GM19452 (cell line): ENCODE results near the gene ZNF407.

Experiments
- ATAC-seq: cut with Tn5 transposase; IDR thresholded peaks from one replicate; pipeline ENCODE4 v1.9.1; 2021; ENCODE audit not compliant: unreplicated experiment

ZNF407 gene

GRCh38 chr18:74820160-74820780 is 222.6 kb downstream of the ZNF407 start:
- ATAC-seq: no peak

DNA sequence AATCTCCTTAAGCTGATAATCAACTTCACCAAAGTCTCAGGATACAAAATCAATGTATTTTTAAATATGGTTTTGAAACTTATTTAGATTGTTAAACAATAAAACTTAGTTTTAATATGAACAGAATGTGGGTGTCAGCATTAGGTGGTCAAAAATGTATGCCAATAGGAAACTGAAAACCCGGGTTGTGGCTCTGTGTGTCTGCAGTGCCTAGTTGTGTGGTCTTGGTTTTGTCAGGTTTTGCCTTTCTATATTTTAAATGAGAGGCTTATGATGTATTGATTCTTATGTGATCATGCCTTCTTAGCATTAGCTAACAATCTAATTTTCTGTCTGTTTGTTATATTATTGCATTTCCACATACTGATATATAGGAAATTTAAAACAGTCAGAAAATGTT is 227.8 kb downstream of the ZNF407 start:
- ATAC-seq: no peak

GRCh38 chr18:74826572-74826971 is 228.9 kb downstream of the ZNF407 start:
- no peak for ATAC-seq

DNA sequence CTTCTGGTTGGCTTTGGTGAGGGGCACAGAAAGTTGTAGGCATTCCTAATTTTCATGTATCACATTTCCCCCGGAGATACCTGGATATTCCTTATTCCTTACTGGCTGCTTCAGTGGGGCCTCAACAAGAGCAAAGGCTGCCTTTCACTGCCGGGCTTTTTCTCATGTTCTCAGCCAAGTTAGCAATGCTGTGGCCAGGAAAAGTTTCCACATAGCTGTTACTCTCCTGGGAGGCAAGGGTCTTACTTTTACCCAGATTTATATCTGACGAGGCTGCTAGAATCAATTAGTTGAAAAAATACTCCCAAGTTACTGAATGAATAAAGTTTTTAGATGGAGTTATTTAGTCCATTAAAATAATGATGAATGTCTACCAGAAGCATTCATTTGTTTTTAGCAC is 230.5 kb downstream of the ZNF407 start:
- ATAC-seq: no peak

GRCh38 chr18:74831571-74832250 is 234.0 kb downstream of the ZNF407 start:
- no peak for ATAC-seq

- no peak for ATAC-seq
These were observed 234.7 kb downstream of the ZNF407 start for GRCh38 chr18:74832381-74832780.

DNA sequence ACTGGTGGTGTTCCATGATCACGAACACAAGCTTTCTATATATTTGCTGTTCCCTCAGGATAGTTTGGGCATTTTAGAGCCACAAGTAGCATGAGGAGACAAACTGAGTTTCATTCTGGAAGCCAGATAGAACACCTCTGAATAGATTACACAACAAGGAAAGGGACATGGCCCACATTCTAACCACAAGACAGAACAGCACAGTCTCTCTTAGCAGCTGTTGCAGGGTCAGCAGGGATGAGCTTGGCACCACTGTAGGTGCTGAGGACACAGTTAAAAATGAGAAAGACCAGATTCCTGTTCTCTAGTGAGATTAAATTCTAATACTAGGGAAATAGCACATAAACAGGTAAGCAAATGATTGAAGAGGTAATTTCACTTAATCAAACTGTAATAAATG is 235.3 kb downstream of the ZNF407 start:
- ATAC-seq: no peak

- no peak for ATAC-seq
These were observed 237.0 kb downstream of the ZNF407 start for GRCh38 chr18:74834424-74835309.

- no peak for ATAC-seq
These were observed 238.8 kb downstream of the ZNF407 start for GRCh38 chr18:74836296-74837139.

GRCh38 chr18:74840492-74841167 is 243.0 kb downstream of the ZNF407 start:
- ATAC-seq: no peak

- no peak for ATAC-seq
These were observed 243.6 kb downstream of the ZNF407 start for GRCh38 chr18:74841248-74841647.

- ATAC-seq: no peak
These were observed 251.6 kb downstream of the ZNF407 start for GRCh38 chr18:74849301-74849700.

DNA sequence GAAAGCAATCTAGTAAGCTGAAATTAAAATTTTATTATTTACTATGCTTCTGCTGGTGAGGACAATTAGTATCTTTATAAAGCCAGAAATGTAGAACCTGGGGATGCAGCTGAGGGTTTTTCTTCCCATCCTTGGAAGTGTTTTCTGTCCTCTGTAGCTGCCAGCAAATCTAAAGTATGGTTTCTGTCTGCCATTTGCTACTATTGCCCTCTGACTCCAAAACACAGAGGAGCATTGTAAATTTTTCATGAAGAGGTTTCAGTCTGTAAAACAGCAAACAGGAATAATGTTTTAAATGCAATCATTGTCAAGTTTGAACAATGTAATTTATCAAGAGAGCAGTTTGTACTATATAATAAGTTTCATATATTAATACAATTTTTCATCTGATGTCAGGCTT is 258.8 kb downstream of the ZNF407 start:
- ATAC-seq: no peak

GRCh38 chr18:74856928-74857327 is 259.3 kb downstream of the ZNF407 start:
- no peak for ATAC-seq

GRCh38 chr18:74857901-74858300 is 260.2 kb downstream of the ZNF407 start:
- ATAC-seq: no peak

DNA sequence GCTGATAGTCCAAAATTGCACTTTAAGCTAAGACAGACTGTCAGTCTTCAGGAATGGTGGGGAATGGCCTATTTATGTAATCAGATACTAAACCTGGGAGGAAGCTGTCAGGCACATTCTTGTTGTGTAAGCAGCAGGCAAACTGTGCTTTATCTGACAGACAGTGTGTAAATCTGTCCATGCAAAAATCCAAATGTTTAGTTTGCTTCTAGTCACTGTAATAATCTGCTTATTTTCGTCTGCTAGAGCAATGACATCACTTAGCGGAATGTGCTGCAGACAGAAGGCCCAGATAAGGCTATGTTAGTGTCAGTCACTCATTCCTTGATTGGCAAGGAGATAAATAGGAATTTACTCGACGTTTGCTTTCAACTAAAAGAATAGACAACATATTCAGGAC is 263.5 kb downstream of the ZNF407 start:
- no peak for ATAC-seq

GRCh38 chr18:74862094-74862493 is 264.4 kb downstream of the ZNF407 start:
- ATAC-seq: no peak

GRCh38 chr18:74866577-74866976 is 268.9 kb downstream of the ZNF407 start:
- no peak for ATAC-seq

GRCh38 chr18:74868461-74868860 is 270.8 kb downstream of the ZNF407 start:
- ATAC-seq: no peak
